ENCODE measurements around the gene LSM6. TPM values are rescaled to one million over a fixed set of nuclear protein-coding genes. Genes with fewer than 3 reads are reported as not detected.

Gene LSM6
- total RNA-seq, 1 donor from 2014 or later = 18.7 TPM

- Mint-ChIP-seq H3K36me3 (ENCODE audit: low read depth, unreplicated experiment) (no peaks in the 10 kb centered on the region), H3K4me1 (ENCODE audit: low read depth, unreplicated experiment) (no peaks in the 10 kb centered on the region), H3K27ac (ENCODE audit: unreplicated experiment) (no peak overlapping the region), H3K9me3 (ENCODE audit: unreplicated experiment) (no peaks in the 10 kb centered on the region), H3K4me3 (ENCODE audit: unreplicated experiment) (no peak overlapping the region), H3K27me3 (ENCODE audit: low read depth, unreplicated experiment) (peaks cover 2% of the 10 kb centered on the region)
- Histone ChIP-seq H3K27me3 (ENCODE audit: insufficient read depth, low read length) (peaks cover 2% of the 10 kb centered on the region), H3K36me3 (ENCODE audit: insufficient read depth, low read length) (no peaks in the 10 kb centered on the region), H3K4me2 (ENCODE audit: low read length) (no peak overlapping the region), H3K9me3 (ENCODE audit: insufficient read depth, low read depth, low read length) (no peaks in the 10 kb centered on the region), H3K79me2 (ENCODE audit: insufficient read depth, low read length) (no peaks in the 10 kb centered on the region), H4K20me1 (ENCODE audit: insufficient read depth, low read length) (no peaks in the 10 kb centered on the region), H2AFZ (ENCODE audit: low read depth, low read length) (no peak overlapping the region), H3K4me1 (ENCODE audit: insufficient read depth, low read length) (no peaks in the 10 kb centered on the region), H3K27ac (ENCODE audit: low read depth, low read length) (no peak overlapping the region), H3K9ac (ENCODE audit: low read length) (no peak overlapping the region), H3K4me3 (ENCODE audit: insufficient read depth, low read depth, low read length) (no peak overlapping the region)
- TF ChIP-seq EZH2 (IDR thresholded peaks at IDR 0.05; ENCODE audit: insufficient read depth, low read length) = no peak
- TF ChIP-seq CTCF (IDR thresholded peaks at IDR 0.05; ENCODE audit: insufficient read depth, low read depth, low read length) = no peak
- DNase-seq (ENCODE audit: low read depth) (no peak), FAIRE-seq (no peak)
Observed at GRCh38 chr4:146146918-146147317, 28.6 kb upstream of the LSM6 start.

DNA sequence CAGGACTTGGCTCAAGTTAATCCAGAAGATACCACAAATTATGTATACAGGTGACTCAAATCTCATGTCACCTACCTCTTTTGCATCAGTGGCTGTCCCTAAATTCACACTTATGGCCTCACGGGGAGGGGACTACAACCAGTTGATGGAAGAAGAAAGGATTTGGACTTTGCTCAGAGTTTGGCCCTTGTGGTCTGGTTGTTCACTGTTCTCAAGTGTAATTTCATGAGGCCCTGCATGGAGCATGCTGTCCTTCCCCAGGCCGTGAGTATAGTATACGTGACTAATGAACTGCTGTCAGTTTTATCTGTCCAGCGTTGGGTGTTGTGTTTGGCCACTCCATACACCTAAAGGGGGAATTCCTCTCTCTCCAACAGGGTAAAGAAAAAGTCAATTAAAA, 27.5 kb upstream of the LSM6 start:
- no peak for TF ChIP-seq CTCF (IDR thresholded peaks at IDR 0.05; ENCODE audit: insufficient read depth, low read depth, low read length)
- DNase-seq (ENCODE audit: low read depth) (no peak), FAIRE-seq (no peak)
- H3K4me1 ChIP-seq (ENCODE audit: insufficient read depth, low read length) = no peaks in the 10 kb centered on the region
- peaks cover 2% of the 10 kb centered on the region for H3K27me3 ChIP-seq (ENCODE audit: insufficient read depth, low read length)
- Mint-ChIP-seq H3K4me1 (ENCODE audit: low read depth, unreplicated experiment) (no peaks in the 10 kb centered on the region), H3K27ac (ENCODE audit: unreplicated experiment) (no peak overlapping the region), H3K9me3 (ENCODE audit: unreplicated experiment) (no peaks in the 10 kb centered on the region), H3K4me3 (ENCODE audit: unreplicated experiment) (no peak overlapping the region), H3K27me3 (ENCODE audit: low read depth, unreplicated experiment) (peaks cover 2% of the 10 kb centered on the region), H3K36me3 (ENCODE audit: low read depth, unreplicated experiment) (no peaks in the 10 kb centered on the region)
- H3K79me2 ChIP-seq (ENCODE audit: insufficient read depth, low read length) = no peaks in the 10 kb centered on the region
- H2AFZ ChIP-seq (ENCODE audit: low read depth, low read length) = no peak overlapping the region
- no peak overlapping the region for H3K4me2 ChIP-seq (ENCODE audit: low read length)
- H3K9ac ChIP-seq (ENCODE audit: low read length) = no peak overlapping the region
- no peak overlapping the region for H3K27ac ChIP-seq (ENCODE audit: low read depth, low read length)
- H3K4me3 ChIP-seq (ENCODE audit: insufficient read depth, low read depth, low read length) = no peak overlapping the region
- H3K9me3 ChIP-seq (ENCODE audit: insufficient read depth, low read depth, low read length) = no peaks in the 10 kb centered on the region
- H3K36me3 ChIP-seq (ENCODE audit: insufficient read depth, low read length) = no peaks in the 10 kb centered on the region
- H4K20me1 ChIP-seq (ENCODE audit: insufficient read depth, low read length) = no peaks in the 10 kb centered on the region

DNA sequence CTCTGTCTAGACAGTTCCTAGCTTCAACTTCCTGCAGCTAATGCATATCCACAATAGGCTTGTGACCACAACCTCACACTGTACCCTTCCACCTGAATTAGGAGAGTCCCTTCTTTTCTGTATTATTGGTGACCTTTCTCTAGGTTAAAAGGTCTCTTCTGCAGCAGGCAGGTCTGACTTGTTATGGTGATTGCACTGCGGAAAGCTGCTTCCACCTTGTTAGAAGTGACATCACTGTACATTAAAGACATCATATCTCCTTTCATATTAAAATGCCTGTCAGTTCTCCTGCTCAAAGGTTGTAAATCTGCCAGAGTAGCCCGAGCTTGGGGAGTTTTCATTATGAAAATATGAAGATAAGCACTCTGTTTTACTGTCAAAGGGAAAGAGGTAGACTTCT, 21.5 kb upstream of the LSM6 start:
- H3K4me3 ChIP-seq (ENCODE audit: insufficient read depth, low read depth, low read length) = no peak overlapping the region
- no peak for TF ChIP-seq CTCF (IDR thresholded peaks at IDR 0.05; ENCODE audit: insufficient read depth, low read depth, low read length)
- no peak for TF ChIP-seq EZH2 (IDR thresholded peaks at IDR 0.05; ENCODE audit: insufficient read depth, low read length)
- H3K9me3 ChIP-seq (ENCODE audit: insufficient read depth, low read depth, low read length) = no peaks in the 10 kb centered on the region
- H3K36me3 ChIP-seq (ENCODE audit: insufficient read depth, low read length) = no peaks in the 10 kb centered on the region
- H3K9ac ChIP-seq (ENCODE audit: low read length) = no peak overlapping the region
- H3K27me3 ChIP-seq (ENCODE audit: insufficient read depth, low read length) = no peaks in the 10 kb centered on the region
- Mint-ChIP-seq H3K27me3 (ENCODE audit: low read depth, unreplicated experiment) (no peaks in the 10 kb centered on the region), H3K9me3 (ENCODE audit: unreplicated experiment) (no peaks in the 10 kb centered on the region), H3K36me3 (ENCODE audit: low read depth, unreplicated experiment) (no peaks in the 10 kb centered on the region), H3K4me1 (ENCODE audit: low read depth, unreplicated experiment) (no peaks in the 10 kb centered on the region), H3K4me3 (ENCODE audit: unreplicated experiment) (no peak overlapping the region), H3K27ac (ENCODE audit: unreplicated experiment) (no peak overlapping the region)
- DNase-seq (ENCODE audit: low read depth) (no peak), FAIRE-seq (no peak)
- H3K4me1 ChIP-seq (ENCODE audit: insufficient read depth, low read length) = no peaks in the 10 kb centered on the region
- no peaks in the 10 kb centered on the region for H4K20me1 ChIP-seq (ENCODE audit: insufficient read depth, low read length)
- H3K79me2 ChIP-seq (ENCODE audit: insufficient read depth, low read length) = no peaks in the 10 kb centered on the region
- H3K4me2 ChIP-seq (ENCODE audit: low read length) = no peak overlapping the region
- H3K27ac ChIP-seq (ENCODE audit: low read depth, low read length) = no peak overlapping the region
- H2AFZ ChIP-seq (ENCODE audit: low read depth, low read length) = no peak overlapping the region
